H54 (cell line): ENCODE measurements around the gene PCSK5.

Experiments used
- DNase-seq: peaks from one replicate; pipeline ENCODE4 v3.0.0; 2011; ENCODE audit warnings: low spot score, mixed read lengths; ENCODE audit not compliant: insufficient read length
- FAIRE-seq: peaks from 3 replicates; lab custom pipeline; 2011; peaks lifted over from hg19 to GRCh38; lab: Jason Lieb, UNC
- POLR2A ChIP-seq: IDR thresholded peaks from 2 replicates; pipeline ENCODE4 v1.6.1; 2011; ENCODE audit warnings: low read depth, mild to moderate bottlenecking, low read length

The PCSK5 gene

GRCh38 chr9:76247426-76247825 lies 357.0 kb downstream of the PCSK5 start:
- no peak for TF ChIP-seq POLR2A
- DNase-seq (no peak), FAIRE-seq (no peak)

- no peak for TF ChIP-seq POLR2A
- no peak for DNase-seq
- no peak for FAIRE-seq
Measured at GRCh38 chr9:76249309-76249708, 358.8 kb downstream of the PCSK5 start.

- FAIRE-seq (no peak), DNase-seq (no peak)
- no peak for TF ChIP-seq POLR2A
Measured at GRCh38 chr9:76255781-76256455, 365.4 kb downstream of the PCSK5 start.

DNA sequence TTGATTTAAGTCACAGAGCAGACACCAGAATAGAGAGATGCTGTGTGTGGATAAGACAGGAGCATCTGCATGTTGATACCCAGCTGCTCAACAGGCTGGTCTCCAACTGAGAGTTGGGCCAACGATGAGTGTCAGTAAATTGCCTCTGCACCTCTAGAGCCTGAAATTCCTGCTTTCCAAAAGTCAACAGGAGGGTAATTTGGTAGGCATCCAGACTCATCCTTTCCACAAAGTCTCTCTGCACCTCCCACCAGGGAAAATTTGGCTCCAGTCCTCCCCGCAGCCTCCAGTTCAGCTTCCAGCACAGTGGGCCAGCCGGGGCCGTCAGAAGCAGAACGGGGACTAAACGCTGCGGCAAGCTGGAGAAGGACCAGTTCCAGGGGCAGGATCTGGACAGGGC lies 366.8 kb downstream of the PCSK5 start:
- no peak for TF ChIP-seq POLR2A
- DNase-seq (no peak), FAIRE-seq (no peak)

DNA sequence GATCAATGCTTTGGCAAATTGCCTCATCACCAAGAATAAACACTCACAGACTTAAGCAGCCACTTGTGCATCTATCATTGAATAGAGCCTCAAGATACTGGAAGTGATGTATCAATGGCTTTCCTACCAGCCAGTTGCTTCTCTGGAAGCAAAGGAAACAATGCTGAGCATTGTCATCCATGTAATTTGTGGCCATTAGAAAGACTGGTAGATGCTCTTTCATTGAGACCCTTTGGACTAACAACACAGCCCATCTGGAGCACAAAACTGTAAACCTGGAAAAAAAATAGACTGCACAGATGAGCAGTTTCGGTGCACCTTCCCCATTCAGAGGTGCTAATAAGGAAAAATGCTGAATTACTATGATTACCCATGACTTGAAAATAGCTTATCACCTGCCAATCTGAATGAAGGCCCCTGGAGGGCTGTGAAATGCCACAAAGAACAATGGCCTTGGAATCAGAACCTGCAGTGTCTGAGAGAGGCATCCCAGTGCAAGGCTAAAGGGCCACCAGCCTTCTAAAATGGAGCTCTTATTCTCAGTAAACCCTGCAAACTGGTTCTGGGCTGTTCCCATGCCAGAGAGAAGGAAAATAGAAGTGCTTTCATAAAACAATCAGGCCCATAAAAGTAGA lies 376.3 kb downstream of the PCSK5 start:
- no peak for FAIRE-seq
- TF ChIP-seq POLR2A: no peak
- DNase-seq: no peak

DNA sequence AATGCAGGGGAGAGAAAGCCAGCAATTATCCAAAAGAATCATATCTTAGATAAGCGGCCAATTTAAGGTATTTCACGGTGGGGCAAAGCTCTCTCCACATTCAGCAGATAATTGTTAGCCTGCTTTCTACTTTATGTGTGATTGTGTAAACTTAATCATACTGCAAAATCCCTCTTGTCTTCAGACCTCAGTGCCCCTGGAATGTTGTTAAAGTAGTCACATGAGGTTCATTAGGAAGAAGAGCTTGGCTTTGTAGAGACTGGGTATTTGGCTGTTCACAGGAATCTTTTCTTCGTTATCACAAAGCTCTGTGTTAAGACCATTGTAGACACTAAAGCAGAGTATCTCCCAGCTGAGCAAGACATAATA lies 376.8 kb downstream of the PCSK5 start:
- no peak for TF ChIP-seq POLR2A
- DNase-seq: no peak
- FAIRE-seq: no peak

GRCh38 chr9:76269789-76270188 lies 379.3 kb downstream of the PCSK5 start:
- no peak for DNase-seq
- TF ChIP-seq POLR2A: no peak
- no peak for FAIRE-seq

DNA sequence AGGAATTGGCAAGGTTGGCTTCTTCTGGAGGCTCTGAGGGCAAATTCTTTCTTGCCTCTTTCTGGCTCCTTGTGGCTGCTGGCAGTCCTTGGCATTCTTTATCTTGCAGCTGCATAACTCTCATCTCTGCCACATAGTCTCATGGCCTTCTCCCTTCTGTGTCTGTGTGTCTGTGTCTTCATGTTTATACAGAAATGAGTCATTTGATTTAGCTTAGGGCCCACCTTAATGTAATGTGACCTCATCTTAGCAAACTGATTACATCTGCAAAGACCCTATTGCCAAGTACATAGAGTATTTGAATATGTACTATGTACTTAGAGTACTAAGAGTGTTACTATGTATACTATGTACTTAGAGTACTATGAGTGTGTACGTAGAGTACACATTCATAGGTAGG lies 381.3 kb downstream of the PCSK5 start:
- DNase-seq (no peak), FAIRE-seq (peak; percentile 30)
- TF ChIP-seq POLR2A: no peak

DNA sequence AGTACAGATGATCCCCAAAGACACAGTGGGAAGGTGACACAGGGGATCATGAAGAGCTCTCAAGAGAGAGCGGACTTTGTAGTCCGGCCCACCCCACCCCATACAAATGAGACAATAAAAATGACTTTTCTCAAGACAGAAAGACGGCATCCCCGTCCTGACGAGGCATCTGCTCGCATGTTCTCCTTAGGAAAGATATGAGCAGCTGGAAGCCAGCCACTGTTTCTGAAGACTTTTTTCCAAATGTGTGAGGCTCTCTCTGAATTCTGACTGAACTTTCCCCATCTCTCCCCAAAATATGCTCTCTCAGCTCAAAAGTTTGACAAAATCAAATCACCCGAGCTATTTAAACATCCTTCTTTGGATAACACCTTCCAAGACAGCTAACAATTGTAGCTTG lies 398.6 kb downstream of the PCSK5 start:
- TF ChIP-seq POLR2A: no peak
- FAIRE-seq: no peak

DNA sequence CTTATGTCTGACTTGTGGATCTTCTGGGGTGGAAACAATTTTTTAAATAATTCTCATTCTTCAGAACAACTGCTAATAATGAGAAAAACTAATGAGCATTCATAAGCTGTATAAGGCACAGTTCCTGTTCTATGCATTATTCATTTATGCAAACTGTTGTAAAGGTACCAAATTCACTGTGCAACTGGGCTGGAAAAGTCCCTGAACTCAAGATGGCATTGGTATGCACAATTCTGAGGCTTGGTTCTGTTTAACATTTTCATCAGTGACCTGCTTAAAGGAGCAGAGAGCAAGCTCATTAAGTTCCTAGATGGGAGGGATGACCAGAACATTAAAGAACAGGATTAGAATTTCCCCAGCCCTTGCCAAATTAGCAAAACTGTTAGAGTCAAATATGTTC lies 399.2 kb downstream of the PCSK5 start:
- DNase-seq (no peak), FAIRE-seq (no peak)
- no peak for TF ChIP-seq POLR2A

More for the DNA sequence above, 398.6 kb downstream of the PCSK5 start:
- no peak for DNase-seq

GRCh38 chr9:76290555-76290954 lies 400.1 kb downstream of the PCSK5 start:
- DNase-seq: no peak

GRCh38 chr9:76292246-76292645 lies 401.8 kb downstream of the PCSK5 start:
- DNase-seq (no peak), FAIRE-seq (no peak)
- TF ChIP-seq POLR2A: no peak

More at GRCh38 chr9:76290555-76290954, 400.1 kb downstream of the PCSK5 start:
- no peak for FAIRE-seq
- TF ChIP-seq POLR2A: no peak

DNA sequence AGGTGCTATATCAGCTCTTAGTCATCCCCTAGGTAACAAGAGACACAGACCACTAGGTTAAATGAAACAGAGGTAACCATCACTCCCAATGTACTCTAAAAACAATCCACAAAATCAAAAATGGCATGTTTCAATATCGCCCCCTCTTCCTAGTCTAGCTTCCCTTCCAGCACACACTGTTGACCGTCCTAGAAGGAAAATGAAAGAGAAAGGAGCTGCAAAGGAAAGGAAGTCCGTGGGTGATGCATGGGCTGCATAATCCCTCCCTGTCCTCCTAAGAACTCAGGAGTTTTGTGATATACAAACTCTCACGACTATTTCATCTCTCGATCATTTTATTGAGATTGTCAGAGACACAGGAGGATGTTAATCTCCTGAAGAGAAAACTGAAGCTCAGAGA lies 402.2 kb downstream of the PCSK5 start:
- DNase-seq (no peak), FAIRE-seq (no peak)
- no peak for TF ChIP-seq POLR2A

DNA sequence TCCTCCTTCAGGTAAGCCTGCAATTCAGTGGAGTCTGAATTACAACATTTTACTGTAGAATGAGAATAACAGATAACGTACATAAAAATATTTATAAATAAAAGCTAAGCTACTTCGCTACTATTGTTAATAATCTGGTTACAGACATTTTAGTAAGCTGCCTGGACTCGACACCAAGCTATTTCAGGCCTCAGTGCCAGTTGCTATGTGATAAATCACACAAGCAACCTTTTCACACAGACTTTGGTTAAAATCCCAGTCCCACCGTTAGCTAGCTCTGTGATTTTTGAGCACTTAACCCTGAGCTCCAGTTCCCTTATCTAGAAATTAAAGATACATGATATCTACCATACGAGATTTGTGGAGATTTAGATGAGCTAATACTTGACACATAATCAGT lies 403.8 kb downstream of the PCSK5 start:
- FAIRE-seq (no peak), DNase-seq (no peak)
- no peak for TF ChIP-seq POLR2A

GRCh38 chr9:76296561-76297310 lies 406.3 kb downstream of the PCSK5 start:
- no peak for DNase-seq
- no peak for FAIRE-seq
- no peak for TF ChIP-seq POLR2A
